IMR-90 (cell line): ENCODE results near the gene LIMS2. TPM values are rescaled to one million over a fixed set of nuclear protein-coding genes. Genes with fewer than 3 reads are reported as not detected.
A peak's percentile ranks its signal among the peaks of the same experiment; 100 is the strongest.

Experiments
- ATAC-seq: fragments of 200-7000 bp; cut with Tn5 transposase; 2 replicates; pipeline ENCODE4 v1.9.1; 2020; ENCODE audit warnings: low read depth, mild to moderate bottlenecking, moderate library complexity
- BruUV-seq: library from RNA; stranded (reverse); fragments of 400-500 nt; replicated peaks from 2 replicates; lab custom pipeline; 2021; lab: Mats Ljungman, UMichigan
- CTCF ChIA-PET: fragments of 300-600 bp; formaldehyde crosslinking; extraction: SDS; loops from one replicate; lab custom pipeline; 2021; ENCODE audit warnings: antibody characterized with exemption; lab: Yijun Ruan, JAX
- POLR2A ChIA-PET: fragments of 300-600 bp; sonication (Branson Sonifier 250); formaldehyde crosslinking; loops from one replicate; lab custom pipeline; 2022; ENCODE audit warnings: antibody characterized with exemption; ENCODE audit not compliant: unreplicated experiment; lab: Charles Lee
- DNase-seq: peaks from one replicate; pipeline ENCODE4 v3.0.0; 2013
- H2AFZ ChIP-seq: replicated peaks from 2 replicates; pipeline ENCODE3; 2013; ENCODE audit warnings: low read length, mild to moderate bottlenecking; ENCODE audit not compliant: poor library complexity
- H2AK5ac ChIP-seq: 2 replicates; pipeline ENCODE4 v1.6.1; 2013; ENCODE audit warnings: low read depth, low read length, inconsistent platforms
- H2AK9ac ChIP-seq: replicated peaks from 2 replicates; pipeline ENCODE3; 2013; ENCODE audit warnings: mild to moderate bottlenecking, low read depth, low read length, moderate library complexity; ENCODE audit not compliant: poor library complexity
- H2BK120ac ChIP-seq: 2 replicates; pipeline ENCODE4 v1.6.1; 2013; ENCODE audit warnings: low read depth, low read length, inconsistent platforms
- H2BK15ac ChIP-seq: 3 replicates; pipeline ENCODE4 v1.6.1; 2013; ENCODE audit warnings: low read depth, low read length, inconsistent platforms
- H2BK20ac ChIP-seq: 2 replicates; pipeline ENCODE4 v1.6.1; 2013; ENCODE audit warnings: low read depth, mild to moderate bottlenecking, inconsistent platforms, low read length, moderate library complexity
- H2BK5ac ChIP-seq: 2 replicates; pipeline ENCODE4 v1.6.1; 2013; ENCODE audit warnings: mild to moderate bottlenecking, low read depth, low read length, inconsistent platforms; ENCODE audit not compliant: poor library complexity, severe bottlenecking
- H3K14ac ChIP-seq: replicated peaks from 2 replicates; pipeline ENCODE4 v1.6.1; 2013; ENCODE audit warnings: low read depth, low read length, inconsistent platforms
- H3K18ac ChIP-seq: 2 replicates; pipeline ENCODE4 v1.6.1; 2013; ENCODE audit warnings: low read depth, low read length, control low read depth
- H3K23ac ChIP-seq: 2 replicates; pipeline ENCODE4 v1.6.1; 2013; ENCODE audit warnings: low read depth, low read length, inconsistent platforms
- H3K27ac ChIP-seq: 2 replicates; pipeline ENCODE4 v1.5.1; 2013; ENCODE audit warnings: mild to moderate bottlenecking, control low read depth, low read length; ENCODE audit not compliant: insufficient read depth
- H3K27me3 ChIP-seq: 2 replicates; pipeline ENCODE4 v1.6.1; 2013; ENCODE audit warnings: low read length; ENCODE audit not compliant: control insufficient read depth, insufficient read depth
- H3K36me3 ChIP-seq: 2 replicates; pipeline ENCODE4 v1.6.1; 2013; ENCODE audit warnings: low read length, mixed read lengths; ENCODE audit not compliant: control insufficient read depth, insufficient read depth
- H3K4ac ChIP-seq: 2 replicates; pipeline ENCODE4 v1.6.1; 2013; ENCODE audit warnings: low read depth, low read length, inconsistent platforms
- H3K4me1 ChIP-seq: 2 replicates; pipeline ENCODE4 v1.6.1; 2013; ENCODE audit warnings: low read length, mixed read lengths; ENCODE audit not compliant: control insufficient read depth, insufficient read depth
- H3K4me2 ChIP-seq: 2 replicates; pipeline ENCODE4 v1.6.1; 2013; ENCODE audit warnings: low read depth, mild to moderate bottlenecking, control low read depth, low read length, moderate library complexity
- H3K4me3 ChIP-seq: 2 replicates; pipeline ENCODE4 v1.5.1; 2013; ENCODE audit warnings: low read depth, mild to moderate bottlenecking, control low read depth, low read length, moderate library complexity; ENCODE audit not compliant: insufficient read depth
- H3K56ac ChIP-seq: 2 replicates; pipeline ENCODE4 v1.6.1; 2013; ENCODE audit warnings: low read length, inconsistent platforms; ENCODE audit not compliant: insufficient read depth; ENCODE audit errors: extremely low read depth
- H3K79me1 ChIP-seq, 2 experiments: 2 replicates each; pipeline ENCODE4 v1.6.1; 2013; ENCODE audit warnings: low read length in 2 of 2, inconsistent platforms in 1 of 2, low read depth in 1 of 2
- H3K9ac ChIP-seq: 2 replicates; pipeline ENCODE4 v1.6.1; 2013; ENCODE audit warnings: low read depth, low read length, control low read depth
- H3K9me1 ChIP-seq: 2 replicates; pipeline ENCODE4 v1.6.1; 2013; ENCODE audit warnings: low read length, inconsistent platforms; ENCODE audit not compliant: insufficient read depth
- H3K9me3 ChIP-seq: 2 replicates; pipeline ENCODE4 v1.6.1; 2013; ENCODE audit warnings: low read length; ENCODE audit not compliant: control insufficient read depth, insufficient read depth
- H4K20me1 ChIP-seq: 2 replicates; pipeline ENCODE4 v1.6.1; 2013; ENCODE audit warnings: low read length, inconsistent platforms; ENCODE audit not compliant: insufficient read depth
- H4K5ac ChIP-seq: 2 replicates; pipeline ENCODE4 v1.6.1; 2013; ENCODE audit warnings: mild to moderate bottlenecking, low read depth, low read length, control low read depth
- H4K8ac ChIP-seq, 2 experiments: 2 replicates each; pipeline ENCODE4 v1.6.1; 2013; ENCODE audit warnings: low read depth in 2 of 2, low read length in 2 of 2, control low read depth in 1 of 2, inconsistent platforms in 1 of 2
- H4K91ac ChIP-seq: 2 replicates; pipeline ENCODE4 v1.6.1; 2013; ENCODE audit warnings: low read depth, low read length, inconsistent platforms; ENCODE audit not compliant: insufficient read depth
- BHLHE40 ChIP-seq: fragments of 150-350 bp; IDR thresholded peaks from 2 replicates; pipeline ENCODE4 v1.6.1; 2016; ENCODE audit warnings: mild to moderate bottlenecking, low read depth, low read length
- CEBPB ChIP-seq: IDR thresholded peaks from 2 replicates; pipeline ENCODE4 v1.6.1; 2012; ENCODE audit warnings: low read depth, low read length, improper control_type of control experiment
- MAZ ChIP-seq: IDR thresholded peaks from 2 replicates; pipeline ENCODE4 v1.6.1; 2012; ENCODE audit warnings: low read depth, mild to moderate bottlenecking, low read length, improper control_type of control experiment, moderate library complexity, borderline replicate concordance
- NFE2L2 ChIP-seq: fragments of 150-350 bp; IDR thresholded peaks from 2 replicates; pipeline ENCODE4 v1.6.1; 2016; ENCODE audit warnings: low read depth, mild to moderate bottlenecking, low read length
- RAD21 ChIP-seq: IDR thresholded peaks from 2 replicates; pipeline ENCODE4 v1.6.1; 2012; ENCODE audit warnings: low read length, improper control_type of control experiment
- RFX5 ChIP-seq: IDR thresholded peaks from 2 replicates; pipeline ENCODE4 v1.8.0; 2012; ENCODE audit warnings: low read depth, mild to moderate bottlenecking, low read length, moderate library complexity
- WGBS, 2 experiments: methylation state at CpG; one replicate each; pipeline versions ENCODE4 v1.1.5 to v1.1.7; 2013; ENCODE audit warnings: missing lambda C conversion rate in 2 of 2; ENCODE audit not compliant: insufficient read length in 1 of 2; ENCODE audit errors: extremely low coverage in 2 of 2; 5-methylcytosine and 5-hydroxymethylcytosine counted together
- dilution Hi-C: fragments of 300-500 bp; cut with HindIII; formaldehyde crosslinking; loops from one replicate; pipeline ENCODE4 v1.14.3; 2018; ENCODE audit warnings: low sequenced_read_pairs; ENCODE audit not compliant: unreplicated experiment
- in situ Hi-C: fragments of 300-500 bp; cut with MboI; formaldehyde crosslinking; loops from 3 replicates; pipeline ENCODE4 v1.14.3; 2019; ENCODE audit warnings: low sequenced_read_pairs, inconsistent platforms, mixed read lengths
- intact Hi-C: fragments of 100-400 bp; cut with micrococcal nuclease; formaldehyde crosslinking; loops from 2 replicates; pipeline ENCODE4 v1.10.0; 2022
- polyA plus RNA-seq, 3 experiments: library from polyadenylated mRNA; depleted of rRNA; stranded (reverse); fragments of >200 nt; gene quantifications; 2 replicates each; pipeline ENCODE4 v1.2.3, GENCODE V29; 2012; ENCODE audit warnings: low replicate concordance in 1 of 3
- total RNA-seq: library from RNA; depleted of rRNA; stranded (reverse); fragments of >200 nt; gene quantifications from 2 replicates; pipeline ENCODE4 v1.2.3, GENCODE V29; 2012
- TF ChIP-seq, protein P1 (sequence below): fragments of 150-350 bp; IDR thresholded peaks from 2 replicates; pipeline ENCODE4 v1.6.1; 2016; ENCODE audit warnings: low read depth, mild to moderate bottlenecking, low read length, moderate library complexity, borderline replicate concordance
- TF ChIP-seq, protein P2 (sequence below): fragments of 150-350 bp; IDR thresholded peaks from 2 replicates; pipeline ENCODE4 v1.6.1; 2017; ENCODE audit warnings: mild to moderate bottlenecking, antibody characterized with exemption, low read length, low read depth
- TF ChIP-seq, protein P3 (sequence below): conservative IDR thresholded peaks from 2 replicates; pipeline ENCODE4 v1.5.1; 2012; ENCODE audit warnings: mild to moderate bottlenecking, low read depth, low read length, improper control_type of control experiment

LIMS2 gene
- total and polyA plus RNA-seq, 2 of the 4 experiments (the other 2 are of a cell fraction), result 1.3 to 18.8 TPM

DNA sequence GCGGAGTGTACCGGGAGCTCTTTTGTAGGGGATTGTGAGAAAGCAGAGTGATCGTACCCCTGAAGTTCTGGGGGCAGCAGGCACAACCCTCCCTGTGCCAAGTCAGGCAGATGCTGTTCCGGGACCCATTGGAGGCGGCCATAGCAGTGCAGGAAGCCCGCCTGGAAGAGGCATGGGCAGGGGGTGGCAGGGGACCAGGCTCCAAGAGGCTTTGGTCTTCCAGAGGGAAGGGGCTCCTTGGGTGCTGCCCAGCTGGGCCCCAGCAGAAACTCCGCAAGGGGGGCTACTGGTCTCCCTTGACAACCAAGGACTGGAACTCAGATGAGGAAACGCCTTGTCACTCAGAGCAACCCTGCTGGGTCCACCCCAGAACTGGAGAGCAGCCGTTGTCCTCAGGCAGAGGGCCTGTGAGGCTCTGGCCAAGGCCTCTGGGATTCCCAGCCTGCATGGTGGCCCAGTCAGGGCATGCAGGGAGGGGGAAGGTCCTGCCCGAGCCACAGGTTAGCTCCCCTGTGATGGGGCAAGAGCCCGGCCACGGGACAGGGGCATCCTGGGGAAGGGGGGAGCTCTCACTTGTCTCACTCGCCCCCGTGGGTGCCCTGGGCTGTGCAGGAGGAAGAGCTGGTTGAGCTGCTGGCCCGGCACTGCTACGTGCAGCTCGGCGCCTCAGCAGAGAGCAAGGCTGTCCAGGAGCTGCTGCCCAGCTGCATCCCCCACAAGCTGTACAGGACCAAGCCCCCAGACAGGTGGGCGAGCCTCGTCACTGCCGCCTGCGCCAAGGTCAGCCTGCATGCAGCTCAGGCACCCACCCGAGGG is 50.4 kb downstream of the LIMS2 start:
- H3K9ac ChIP-seq, result no peak overlapping the region
- no peak overlapping the region for H3K4me2 ChIP-seq
- H3K4me3 ChIP-seq, result no peak overlapping the region
- no peak overlapping the region for H2BK15ac ChIP-seq
- DNase-seq (no peak), ATAC-seq (no peak)
- H3K14ac ChIP-seq, result no peak overlapping the region
- H3K23ac ChIP-seq, result 0 out of 2 replicates have a peak overlapping the region, but pooled peaks have one; percentile 59
- WGBS, 2 experiments, result 92% methylated on average over 4 of the region's 23 CpGs; no CpG with 5 or more reads in 1 of the 2 experiments
- H3K18ac ChIP-seq, result no peak overlapping the region
- intact Hi-C loops (no loop called here), in situ Hi-C loops (no loop called here), dilution Hi-C loops (no loop called here)
- H4K8ac ChIP-seq, result 0 out of 4 replicates have a peak overlapping the region, but pooled peaks of 1 of the 2 experiments have one; percentile 48
- H2AK9ac ChIP-seq, result peak overlapping the region; percentile 42
- 0 out of 2 replicates have a peak overlapping the region, but pooled peaks have one; percentile 35 for H2BK20ac ChIP-seq
- BruUV-seq, result no TSS peak
- no peak overlapping the region; the same call in 1 of the 2 replicates for H2AK5ac ChIP-seq
- H3K56ac ChIP-seq, result no peak overlapping the region
- H3K9me3 ChIP-seq, result no peaks in the 10 kb centered on the region
- no peaks in the 10 kb centered on the region for H3K36me3 ChIP-seq
- no peak overlapping the region for H4K5ac ChIP-seq
- H3K79me1 ChIP-seq, result no peaks in the 10 kb centered on the region
- peak overlapping the region; percentile 64 for H3K4ac ChIP-seq
- ChIA-PET POLR2A (no interaction called here), CTCF (no interaction called here)
- no peak overlapping the region for H3K27ac ChIP-seq
- peaks cover 6% of the 10 kb centered on the region; the same call in 1 of the 2 replicates for H3K9me1 ChIP-seq
- H4K20me1 ChIP-seq, result no peaks in the 10 kb centered on the region
- no peak overlapping the region for H2BK5ac ChIP-seq
- H3K4me1 ChIP-seq, result peaks cover 5% of the 10 kb centered on the region
- TF ChIP-seq NFE2L2 (no peak), CEBPB (no peak), RFX5 (no peak), RAD21 (no peak), MAZ (no peak), BHLHE40 (no peak)
- TF ChIP-seq, protein P1, sequence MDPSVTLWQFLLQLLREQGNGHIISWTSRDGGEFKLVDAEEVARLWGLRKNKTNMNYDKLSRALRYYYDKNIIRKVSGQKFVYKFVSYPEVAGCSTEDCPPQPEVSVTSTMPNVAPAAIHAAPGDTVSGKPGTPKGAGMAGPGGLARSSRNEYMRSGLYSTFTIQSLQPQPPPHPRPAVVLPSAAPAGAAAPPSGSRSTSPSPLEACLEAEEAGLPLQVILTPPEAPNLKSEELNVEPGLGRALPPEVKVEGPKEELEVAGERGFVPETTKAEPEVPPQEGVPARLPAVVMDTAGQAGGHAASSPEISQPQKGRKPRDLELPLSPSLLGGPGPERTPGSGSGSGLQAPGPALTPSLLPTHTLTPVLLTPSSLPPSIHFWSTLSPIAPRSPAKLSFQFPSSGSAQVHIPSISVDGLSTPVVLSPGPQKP, result no peak
- TF ChIP-seq, protein P2, sequence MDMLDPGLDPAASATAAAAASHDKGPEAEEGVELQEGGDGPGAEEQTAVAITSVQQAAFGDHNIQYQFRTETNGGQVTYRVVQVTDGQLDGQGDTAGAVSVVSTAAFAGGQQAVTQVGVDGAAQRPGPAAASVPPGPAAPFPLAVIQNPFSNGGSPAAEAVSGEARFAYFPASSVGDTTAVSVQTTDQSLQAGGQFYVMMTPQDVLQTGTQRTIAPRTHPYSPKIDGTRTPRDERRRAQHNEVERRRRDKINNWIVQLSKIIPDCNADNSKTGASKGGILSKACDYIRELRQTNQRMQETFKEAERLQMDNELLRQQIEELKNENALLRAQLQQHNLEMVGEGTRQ, result no peak
- TF ChIP-seq, protein P3, sequence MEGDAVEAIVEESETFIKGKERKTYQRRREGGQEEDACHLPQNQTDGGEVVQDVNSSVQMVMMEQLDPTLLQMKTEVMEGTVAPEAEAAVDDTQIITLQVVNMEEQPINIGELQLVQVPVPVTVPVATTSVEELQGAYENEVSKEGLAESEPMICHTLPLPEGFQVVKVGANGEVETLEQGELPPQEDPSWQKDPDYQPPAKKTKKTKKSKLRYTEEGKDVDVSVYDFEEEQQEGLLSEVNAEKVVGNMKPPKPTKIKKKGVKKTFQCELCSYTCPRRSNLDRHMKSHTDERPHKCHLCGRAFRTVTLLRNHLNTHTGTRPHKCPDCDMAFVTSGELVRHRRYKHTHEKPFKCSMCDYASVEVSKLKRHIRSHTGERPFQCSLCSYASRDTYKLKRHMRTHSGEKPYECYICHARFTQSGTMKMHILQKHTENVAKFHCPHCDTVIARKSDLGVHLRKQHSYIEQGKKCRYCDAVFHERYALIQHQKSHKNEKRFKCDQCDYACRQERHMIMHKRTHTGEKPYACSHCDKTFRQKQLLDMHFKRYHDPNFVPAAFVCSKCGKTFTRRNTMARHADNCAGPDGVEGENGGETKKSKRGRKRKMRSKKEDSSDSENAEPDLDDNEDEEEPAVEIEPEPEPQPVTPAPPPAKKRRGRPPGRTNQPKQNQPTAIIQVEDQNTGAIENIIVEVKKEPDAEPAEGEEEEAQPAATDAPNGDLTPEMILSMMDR, result no peak
- H3K27me3 ChIP-seq, result no peaks in the 10 kb centered on the region; the same call in 1 of the 2 replicates
- H4K91ac ChIP-seq, result no peak overlapping the region; the same call in 1 of the 2 replicates
- 0 out of 2 replicates have a peak overlapping the region, but pooled peaks have one; percentile 65 for H2BK120ac ChIP-seq
- peak overlapping the region; percentile 21 for H2AFZ ChIP-seq
